ENCODE data around the gene GFOD2.

GRCh38 chr16:67716097-67716496 lies 3.0 kb downstream of the GFOD2 start:
- TF ChIP-seq, protein P1, sequence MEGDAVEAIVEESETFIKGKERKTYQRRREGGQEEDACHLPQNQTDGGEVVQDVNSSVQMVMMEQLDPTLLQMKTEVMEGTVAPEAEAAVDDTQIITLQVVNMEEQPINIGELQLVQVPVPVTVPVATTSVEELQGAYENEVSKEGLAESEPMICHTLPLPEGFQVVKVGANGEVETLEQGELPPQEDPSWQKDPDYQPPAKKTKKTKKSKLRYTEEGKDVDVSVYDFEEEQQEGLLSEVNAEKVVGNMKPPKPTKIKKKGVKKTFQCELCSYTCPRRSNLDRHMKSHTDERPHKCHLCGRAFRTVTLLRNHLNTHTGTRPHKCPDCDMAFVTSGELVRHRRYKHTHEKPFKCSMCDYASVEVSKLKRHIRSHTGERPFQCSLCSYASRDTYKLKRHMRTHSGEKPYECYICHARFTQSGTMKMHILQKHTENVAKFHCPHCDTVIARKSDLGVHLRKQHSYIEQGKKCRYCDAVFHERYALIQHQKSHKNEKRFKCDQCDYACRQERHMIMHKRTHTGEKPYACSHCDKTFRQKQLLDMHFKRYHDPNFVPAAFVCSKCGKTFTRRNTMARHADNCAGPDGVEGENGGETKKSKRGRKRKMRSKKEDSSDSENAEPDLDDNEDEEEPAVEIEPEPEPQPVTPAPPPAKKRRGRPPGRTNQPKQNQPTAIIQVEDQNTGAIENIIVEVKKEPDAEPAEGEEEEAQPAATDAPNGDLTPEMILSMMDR (IDR thresholded peaks at IDR 0.05) = no peak
- TF ChIP-seq POLR2A (IDR thresholded peaks at IDR 0.05) = no peak
